Upper lobe of right lung (tissue), 1 donor: Measurements from ENCODE around the gene KCNQ4. TPM values are rescaled to one million over a fixed set of nuclear protein-coding genes. Genes with fewer than 3 reads are reported as not detected.

Experiments used
- ATAC-seq: fragments of 200-7000 bp; cut with Tn5 transposase; one replicate; pipeline ENCODE4 v1.9.1; 2020; ENCODE audit warnings: mild to moderate bottlenecking, moderate library complexity
- DNase-seq: peaks from one replicate; pipeline ENCODE4 v3.0.0-alpha.2; 2020
- H3K27ac ChIP-seq: fragments of 200-600 bp; one replicate; pipeline ENCODE4 v1.8.0; 2022
- H3K27me3 ChIP-seq: fragments of 200-600 bp; one replicate; pipeline ENCODE4 v1.8.0; 2022; ENCODE audit warnings: mild to moderate bottlenecking
- H3K36me3 ChIP-seq: fragments of 200-600 bp; one replicate; pipeline ENCODE4 v1.8.0; 2022
- H3K4me1 ChIP-seq: fragments of 200-600 bp; one replicate; pipeline ENCODE4 v1.8.0; 2022
- H3K4me3 ChIP-seq: fragments of 200-600 bp; one replicate; pipeline ENCODE4 v1.8.0; 2022; ENCODE audit warnings: mild to moderate bottlenecking
- H3K9me3 ChIP-seq: fragments of 200-600 bp; one replicate; pipeline ENCODE4 v1.8.0; 2022
- intact Hi-C: fragments of 100-400 bp; cut with DNase I; formaldehyde crosslinking; loops from one replicate; pipeline ENCODE4 v1.11.0; 2022
- total RNA-seq: library from RNA; stranded (reverse); fragmentation: NEBNext Ultra II Directional; extraction: Animal tissue kit (Norgen Biotek cat#: 25700); gene quantifications from one replicate; pipeline ENCODE4 v1.2.1, GENCODE V29; 2021
- TF ChIP-seq, protein P1 (sequence below): fragments of 200-600 bp; IDR thresholded peaks from one replicate; pipeline ENCODE4 v1.8.0; 2022; ENCODE audit warnings: antibody characterized with exemption
- donor health status: DM: no; HTN: yes; CAD: no; lungs with severe emphysema.

Gene KCNQ4
- total RNA-seq, 1 donor from 2014 or later = 0.96 TPM

DNA sequence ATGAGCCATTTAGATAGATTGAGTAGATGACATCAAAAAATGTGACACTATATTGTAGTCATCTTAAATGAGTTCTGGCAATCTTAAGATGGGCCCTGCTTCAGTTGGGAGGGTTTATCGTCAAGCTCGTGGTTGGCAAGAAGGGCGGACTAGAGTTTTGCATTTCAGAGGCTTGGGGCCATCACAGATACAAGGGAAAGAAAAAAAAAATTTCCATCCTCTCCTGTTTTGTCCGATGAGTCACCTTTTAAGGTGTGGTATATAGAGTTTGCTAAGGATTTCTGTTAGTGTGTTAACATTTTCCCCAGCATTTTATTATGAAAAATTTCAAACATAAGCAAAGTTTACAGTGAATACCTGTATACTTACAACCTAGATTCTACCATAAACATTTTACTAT lies 31.8 kb upstream of the KCNQ4 start:
- DNase-seq (no peak), ATAC-seq (no peak)
- Histone ChIP-seq H3K36me3 (peaks cover 85% of the 10 kb centered on the region), H3K4me1 (no peaks in the 10 kb centered on the region), H3K27me3 (no peaks in the 10 kb centered on the region), H3K27ac (no peak overlapping the region), H3K4me3 (no peak overlapping the region), H3K9me3 (no peaks in the 10 kb centered on the region)
- intact Hi-C loops = no loop called here
- TF ChIP-seq, protein P1, sequence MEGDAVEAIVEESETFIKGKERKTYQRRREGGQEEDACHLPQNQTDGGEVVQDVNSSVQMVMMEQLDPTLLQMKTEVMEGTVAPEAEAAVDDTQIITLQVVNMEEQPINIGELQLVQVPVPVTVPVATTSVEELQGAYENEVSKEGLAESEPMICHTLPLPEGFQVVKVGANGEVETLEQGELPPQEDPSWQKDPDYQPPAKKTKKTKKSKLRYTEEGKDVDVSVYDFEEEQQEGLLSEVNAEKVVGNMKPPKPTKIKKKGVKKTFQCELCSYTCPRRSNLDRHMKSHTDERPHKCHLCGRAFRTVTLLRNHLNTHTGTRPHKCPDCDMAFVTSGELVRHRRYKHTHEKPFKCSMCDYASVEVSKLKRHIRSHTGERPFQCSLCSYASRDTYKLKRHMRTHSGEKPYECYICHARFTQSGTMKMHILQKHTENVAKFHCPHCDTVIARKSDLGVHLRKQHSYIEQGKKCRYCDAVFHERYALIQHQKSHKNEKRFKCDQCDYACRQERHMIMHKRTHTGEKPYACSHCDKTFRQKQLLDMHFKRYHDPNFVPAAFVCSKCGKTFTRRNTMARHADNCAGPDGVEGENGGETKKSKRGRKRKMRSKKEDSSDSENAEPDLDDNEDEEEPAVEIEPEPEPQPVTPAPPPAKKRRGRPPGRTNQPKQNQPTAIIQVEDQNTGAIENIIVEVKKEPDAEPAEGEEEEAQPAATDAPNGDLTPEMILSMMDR = no peak

- Histone ChIP-seq H3K36me3 (peaks cover 95% of the 10 kb centered on the region), H3K4me1 (no peaks in the 10 kb centered on the region), H3K4me3 (no peak overlapping the region), H3K9me3 (no peaks in the 10 kb centered on the region), H3K27ac (no peak overlapping the region), H3K27me3 (no peaks in the 10 kb centered on the region)
- intact Hi-C loops = no loop called here
- DNase-seq (no peak), ATAC-seq (no peak)
- TF ChIP-seq, protein P1 = no peak
Observed at GRCh38 chr1:40753142-40753882, 30.3 kb upstream of the KCNQ4 start.

DNA sequence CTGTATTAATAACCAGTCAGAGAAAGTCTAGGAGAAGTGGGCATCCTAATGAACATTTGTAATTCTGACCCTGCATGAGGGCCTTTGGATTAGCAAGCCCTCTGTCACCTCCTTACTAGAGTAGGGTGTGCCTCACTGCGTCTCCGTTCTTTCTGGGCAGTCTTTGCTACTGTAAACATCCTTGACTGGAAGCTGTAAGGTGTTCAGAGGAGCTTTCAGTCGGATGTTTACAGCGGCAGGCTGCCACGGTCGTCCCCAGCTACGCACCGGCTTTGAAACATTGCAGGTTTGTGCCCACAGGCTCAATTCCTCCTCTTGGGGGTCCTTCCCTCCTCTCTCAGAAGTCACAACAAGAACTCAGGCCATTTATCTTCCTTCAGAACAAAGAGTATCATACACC lies 29.4 kb upstream of the KCNQ4 start:
- H3K9me3 ChIP-seq = no peaks in the 10 kb centered on the region
- ATAC-seq = peak; percentile 62
- no peak overlapping the region for H3K4me3 ChIP-seq
- H3K27ac ChIP-seq = no peak overlapping the region
- H3K4me1 ChIP-seq = no peaks in the 10 kb centered on the region
- intact Hi-C loops = no loop called here
- H3K27me3 ChIP-seq = no peaks in the 10 kb centered on the region
- no peak for DNase-seq
- peaks cover 95% of the 10 kb centered on the region for H3K36me3 ChIP-seq
- TF ChIP-seq, protein P1 = no peak

DNA sequence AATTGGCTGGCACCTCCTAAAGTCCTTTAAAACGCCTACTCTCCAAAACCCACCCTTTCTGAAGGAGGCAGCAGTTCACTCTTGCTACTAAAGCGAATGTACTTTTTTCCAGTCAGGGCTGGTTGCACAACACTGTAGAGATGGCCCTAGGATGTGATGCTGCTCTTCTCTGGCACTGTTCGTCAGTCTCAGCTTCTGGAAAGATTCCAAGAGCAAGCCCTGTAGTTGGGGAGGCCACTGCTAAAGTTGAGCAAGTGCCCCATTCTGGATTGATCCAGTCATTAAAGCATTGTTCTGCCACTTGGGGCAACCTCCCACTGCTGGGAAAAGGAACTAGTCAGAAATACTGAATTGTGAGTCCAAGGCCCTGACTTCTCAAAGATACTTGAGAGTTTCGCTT lies 28.5 kb upstream of the KCNQ4 start:
- peaks cover 93% of the 10 kb centered on the region for H3K36me3 ChIP-seq
- intact Hi-C loops = no loop called here
- ATAC-seq = peak; percentile 44
- no peaks in the 10 kb centered on the region for H3K4me1 ChIP-seq
- no peaks in the 10 kb centered on the region for H3K27me3 ChIP-seq
- no peak overlapping the region for H3K27ac ChIP-seq
- no peaks in the 10 kb centered on the region for H3K9me3 ChIP-seq
- TF ChIP-seq, protein P1 = no peak
- no peak for DNase-seq
- no peak overlapping the region for H3K4me3 ChIP-seq

DNA sequence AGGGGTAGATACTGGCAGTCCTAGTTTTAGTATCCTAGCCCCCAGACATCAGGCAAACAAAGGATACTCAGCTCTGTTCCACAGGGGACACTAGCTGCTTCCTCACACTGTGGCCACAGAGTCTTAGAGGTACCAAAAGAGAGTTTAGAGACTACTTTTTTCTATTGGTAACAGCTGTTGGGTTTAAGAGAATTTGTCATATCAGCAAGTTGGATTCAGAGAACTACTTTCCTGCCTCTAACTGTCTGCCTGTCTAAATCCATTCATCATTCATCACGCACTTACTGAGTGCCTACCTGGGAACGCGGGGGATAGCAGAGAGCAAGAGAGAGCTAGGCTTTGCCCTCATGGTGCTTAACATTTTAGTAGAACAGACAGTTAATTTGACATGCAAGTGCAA lies 27.1 kb upstream of the KCNQ4 start:
- intact Hi-C loops = no loop called here
- H3K36me3 ChIP-seq = peaks cover 96% of the 10 kb centered on the region

More for the DNA sequence above, 27.1 kb upstream of the KCNQ4 start:
- H3K4me1 ChIP-seq = no peaks in the 10 kb centered on the region
- no peak for ATAC-seq
- TF ChIP-seq, protein P1 = no peak
- no peaks in the 10 kb centered on the region for H3K9me3 ChIP-seq
- DNase-seq = no peak
- no peaks in the 10 kb centered on the region for H3K27me3 ChIP-seq
- no peak overlapping the region for H3K4me3 ChIP-seq
- H3K27ac ChIP-seq = no peak overlapping the region
